Measurements from ENCODE around the gene DTHD1. TPM values are rescaled to one million over a fixed set of nuclear protein-coding genes. Genes with fewer than 3 reads are reported as not detected.

The DTHD1 gene
- total RNA-seq, 1 experiment from 2014 or later, result not detected

GRCh38 chr4:36327400-36327799, 46.0 kb downstream of the DTHD1 start:
- no TSS peak for BruUV-seq (replicated peaks)
- no peak overlapping the region for H3K27ac ChIP-seq (ENCODE audit: low read depth, low read length)
- no peaks in the 10 kb centered on the region for H3K9me3 ChIP-seq (ENCODE audit: control insufficient read depth in 1 of 2, insufficient read depth in 1 of 2, low read depth in 1 of 2, low read length in 2 of 2)
- H3K4me1 ChIP-seq (ENCODE audit: control insufficient read depth in 1 of 2, insufficient read depth in 2 of 2, low read length in 2 of 2), result no peaks in the 10 kb centered on the region
- intact Hi-C loops (cut with micrococcal nuclease), result no loop called here
- H3K9me2 ChIP-seq (ENCODE audit: insufficient read depth), result no peaks in the 10 kb centered on the region
- no peak for ATAC-seq
- no peak for DNase-seq (ENCODE audit: low read depth, low spot score)
- ChIA-PET CTCF (no interaction called here), RAD21 (ENCODE audit: low non-redundant PET in 1 of 2, low total read pairs in 2 of 2, uncharacterized antibody in 2 of 2, unreplicated experiment in 2 of 2) (no interaction called here), POLR2A (no interaction called here)
- no peak overlapping the region for H3K9ac ChIP-seq (ENCODE audit: low read length)
- H3K36me3 ChIP-seq (ENCODE audit: control insufficient read depth in 1 of 2, insufficient read depth in 2 of 2, low read length in 2 of 2), result no peaks in the 10 kb centered on the region
- H4K20me1 ChIP-seq (ENCODE audit: insufficient read depth), result no peaks in the 10 kb centered on the region
- no peak overlapping the region for H3K4me3 ChIP-seq (replicated peaks in 1 of 2; ENCODE audit: low read depth in 1 of 2, low read length in 2 of 2)
- H2AFZ ChIP-seq (ENCODE audit: low read depth, low read length, poor library complexity, severe bottlenecking), result no peak overlapping the region
- no peak overlapping the region for H3K4me2 ChIP-seq (ENCODE audit: low read length)
- H3K27me3 ChIP-seq (ENCODE audit: insufficient read depth, low read length), result no peaks in the 10 kb centered on the region
- no peaks in the 10 kb centered on the region for H3K79me2 ChIP-seq (ENCODE audit: insufficient read depth, low read length)
- TF ChIP-seq EGR1 (IDR thresholded peaks at IDR 0.05; ENCODE audit: low read depth), result no peak
- TF ChIP-seq ZBTB33 (IDR thresholded peaks at IDR 0.05; ENCODE audit: extremely low read depth, insufficient replicate concordance, low read length), result no peak
- no peak for TF ChIP-seq TCF7L2 (IDR thresholded peaks at IDR 0.05; ENCODE audit: borderline replicate concordance, extremely low read depth, insufficient read depth, insufficient read length)
- no peak for TF ChIP-seq YY1 (IDR thresholded peaks at IDR 0.05; ENCODE audit: extremely low read depth, insufficient replicate concordance, low read depth, low read length)
- no peak for TF ChIP-seq ZFX (IDR thresholded peaks at IDR 0.05)
- no peak for TF ChIP-seq SP1 (IDR thresholded peaks at IDR 0.05; ENCODE audit: low read depth)
- no peak for TF ChIP-seq SRF (IDR thresholded peaks at IDR 0.05; ENCODE audit: low read depth)
- TF ChIP-seq ATF3 (IDR thresholded peaks at IDR 0.05), result no peak
- TF ChIP-seq ELF1 (IDR thresholded peaks at IDR 0.05; ENCODE audit: borderline replicate concordance, low read depth), result no peak
- no peak for TF ChIP-seq POLR2AphosphoS5 (IDR thresholded peaks at IDR 0.05; ENCODE audit: low read depth, low read length)
- no peak for TF ChIP-seq SIN3A (IDR thresholded peaks at IDR 0.05; ENCODE audit: low read depth)
- no peak for TF ChIP-seq CBX3 (IDR thresholded peaks at IDR 0.05; ENCODE audit: low read depth)
- no peak for TF ChIP-seq RAD21 (IDR thresholded peaks at IDR 0.05; ENCODE audit: low read depth)
- no peak for TF ChIP-seq MAX (IDR thresholded peaks at IDR 0.05)

All from HCT116 (cell line).